ENCODE results near the gene EED. TPM values are rescaled to one million over a fixed set of nuclear protein-coding genes. Genes with fewer than 3 reads are reported as not detected.

The EED gene
- total and polyA plus RNA-seq, 9 of the 15 experiments (the other 6 are each of a cell fraction or from before 2014, with no cell fraction given) = 33.0 to 110 (median 55.1) TPM

DNA sequence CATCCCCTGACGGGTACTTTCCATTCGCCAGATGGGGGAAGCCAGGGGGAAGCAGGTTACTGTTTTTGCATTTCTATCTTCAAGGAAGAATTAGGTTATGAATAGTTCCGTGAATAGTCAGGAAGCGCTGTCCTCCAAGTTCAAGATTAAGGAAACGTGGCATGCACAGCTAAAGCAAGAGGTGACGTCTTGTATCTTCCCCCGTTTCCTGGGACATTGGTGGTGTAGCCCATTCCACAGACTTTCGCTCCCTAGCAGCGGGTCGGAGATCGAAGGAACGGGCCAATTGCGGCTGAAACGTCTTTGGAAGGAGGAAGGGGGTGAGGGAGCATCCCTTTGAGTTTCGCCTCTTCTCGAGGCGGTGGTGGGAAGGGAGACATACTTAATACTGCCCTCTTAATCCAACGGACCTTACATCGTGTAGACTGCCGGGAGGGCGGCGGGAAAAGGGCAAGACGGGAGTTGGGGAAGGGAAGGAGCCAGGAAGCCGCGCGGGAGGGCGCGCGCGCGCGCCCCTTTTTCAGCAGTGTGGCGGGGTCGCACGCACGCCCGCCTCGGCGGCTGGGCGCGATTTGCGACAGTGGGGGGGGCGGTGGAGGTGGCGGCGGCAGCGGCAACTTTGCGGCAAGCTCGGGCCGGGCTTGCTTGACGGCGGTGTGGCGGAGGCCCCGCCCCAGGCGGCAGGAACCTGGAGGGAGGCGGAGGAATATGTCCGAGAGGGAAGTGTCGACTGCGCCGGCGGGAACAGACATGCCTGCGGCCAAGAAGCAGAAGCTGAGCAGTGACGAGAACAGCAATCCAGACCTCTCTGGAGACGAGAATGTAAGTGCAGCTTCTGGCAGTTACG is at the start of gene EED (continued):
- TF ChIP-seq FIP1L1 (IDR thresholded peaks at IDR 0.05; ENCODE audit: low read depth, low read length, poor library complexity, severe bottlenecking) (peak; percentile 67), ZNF830 (CRISPR knock-in tag; IDR thresholded peaks at IDR 0.05) (peak; percentile 92), ILF3 (IDR thresholded peaks at IDR 0.05; ENCODE audit: borderline replicate concordance) (no peak), FOXP1 (CRISPR knock-in tag; IDR thresholded peaks at IDR 0.05) (peak; percentile 58; the same call in 1 of the 2 replicates), BACH1 (tag; IDR thresholded peaks at IDR 0.05) (no peak), ZBTB9 (CRISPR knock-in tag; IDR thresholded peaks at IDR 0.05) (peak; percentile 51; the same call in 1 of the 2 replicates), KDM4B (IDR thresholded peaks at IDR 0.05; ENCODE audit: borderline replicate concordance in 2 of 2, low read depth in 1 of 2) (peak in 1 of 2 experiments; percentile 72; a peak in 1 of 4 replicates), ZNF175 (CRISPR knock-in tag; IDR thresholded peaks at IDR 0.05; ENCODE audit: low read depth) (no peak), E4F1 (CRISPR knock-in tag; IDR thresholded peaks at IDR 0.05; ENCODE audit: borderline replicate concordance) (peak; percentile 100), CBX3 (IDR thresholded peaks at IDR 0.05; ENCODE audit: borderline replicate concordance in 1 of 2, low read length in 2 of 2) (peak in 1 of 2 experiments; percentile 74; a peak in 1 of 3 replicates), DMBX1 (CRISPR knock-in tag; IDR thresholded peaks at IDR 0.05; ENCODE audit: borderline replicate concordance) (0 out of 2 replicates have a peak, but pooled peaks have one; percentile 10), ZNF263 (CRISPR knock-in tag; IDR thresholded peaks at IDR 0.05; ENCODE audit: borderline replicate concordance) (peak; percentile 50; the same call in 1 of the 2 replicates), TRIM24 (IDR thresholded peaks at IDR 0.05) (peak in 1 of 2 experiments; percentile 61; a peak in 3 of 4 replicates), DDX20 (tag; IDR thresholded peaks at IDR 0.05; ENCODE audit: low read depth) (no peak), ZNF384 (IDR thresholded peaks at IDR 0.05; ENCODE audit: low read depth, low read length) (0 out of 2 replicates have a peak, but pooled peaks have one; percentile 12), EP400 (IDR thresholded peaks at IDR 0.05) (peak; percentile 74), FOSL1 (tag; conservative IDR thresholded peaks at IDR 0.05) (0 out of 2 replicates have a peak, but pooled peaks have one; percentile 30), ZBTB8A (IDR thresholded peaks at IDR 0.05; ENCODE audit: partially characterized antibody) (no peak), MAX (CRISPR knock-in tag; IDR thresholded peaks at IDR 0.05) (peak; percentile 57), HNRNPUL1 (IDR thresholded peaks at IDR 0.05; ENCODE audit: low read length) (no peak), CREB1 (IDR thresholded peaks at IDR 0.05) (peak; percentile 77), CREB1 (CRISPR knock-in tag; IDR thresholded peaks at IDR 0.05) (peak; percentile 78), STAT5A (IDR thresholded peaks at IDR 0.05; ENCODE audit: borderline replicate concordance, low read length) (peak; percentile 4; the same call in 1 of the 2 replicates), DNMT1 (IDR thresholded peaks at IDR 0.05) (peak; percentile 12; the same call in 1 of the 2 replicates)
